Activated naive CD4-positive, alpha-beta T cell treated with anti-CD3 and anti-CD28 coated beads for 36 hours (primary cell): ENCODE data around the gene PCDH15. TPM values are rescaled to one million over a fixed set of nuclear protein-coding genes. Genes with fewer than 3 reads are reported as not detected.

ENCODE experiments used
- microRNA-seq: library from miRNA; unstranded; fragments of <30 nt; microRNA quantifications from one replicate; pipeline ENCODE4 v1.2.0, GENCODE V29; 2022; ENCODE audit warnings: borderline microRNAs expressed, borderline replicate concordance
- total RNA-seq, 2 experiments: library from RNA; stranded (reverse); gene quantifications; one replicate each; pipeline ENCODE4 v1.2.3, GENCODE V29; 2021

Gene PCDH15
- total RNA-seq, 2 experiments from 2014 or later = not detected

Small RNAs within 50 kb of the gene (microRNA-seq; reads per million reads assigned to microRNA genes)
- not detected for gene MIR548F1
